Left cardiac atrium (tissue), 4 donors: Measurements from ENCODE around the gene GATAD2A. TPM values are rescaled to one million over a fixed set of nuclear protein-coding genes. Genes with fewer than 3 reads are reported as not detected.
"Not testable (repeated sequence)": the region's sequence is repeated elsewhere in the genome, so short reads cannot be mapped to it uniquely, and the experiment has no call there.

ENCODE experiments used
- ATAC-seq, 2 donors: fragments of 200-7000 bp; cut with Tn5 transposase; one replicate each; pipeline ENCODE4 v1.9.1; 2020; ENCODE audit warnings: mild to moderate bottlenecking in 2 of 2, moderate library complexity in 2 of 2
- DNase-seq: peaks from one replicate; pipeline ENCODE4 v3.0.0-alpha.2; 2020
- intact Hi-C, 2 donors: fragments of 100-400 bp; cut with DNase I; formaldehyde crosslinking; loops; one replicate each; pipeline versions ENCODE4 v1.14.1 to v1.15.1; 2022 to 2023
- long read RNA-seq: library from polyadenylated mRNA; unstranded; transcript quantifications from one replicate; pipeline ENCODE4 v2.0.0, GENCODE V29; 2021
- total RNA-seq, 2 donors: library from RNA; stranded (reverse); fragmentation: NEBNext Ultra II Directional; extraction: Animal tissue kit (Norgen Biotek cat#: 25700); gene quantifications; one replicate each; pipeline ENCODE4 v1.2.1, GENCODE V29; 2021
- donor health status: DM: no; HTN: yes; CAD: no.
- donor health status: DM: no; HTN: yes; CAD: no; lungs with severe emphysema.
- donor health status: DM: yes; HTN: yes; CAD: no.
- donor health status: Dilated cardiomyopathy.

Gene GATAD2A, protein sequence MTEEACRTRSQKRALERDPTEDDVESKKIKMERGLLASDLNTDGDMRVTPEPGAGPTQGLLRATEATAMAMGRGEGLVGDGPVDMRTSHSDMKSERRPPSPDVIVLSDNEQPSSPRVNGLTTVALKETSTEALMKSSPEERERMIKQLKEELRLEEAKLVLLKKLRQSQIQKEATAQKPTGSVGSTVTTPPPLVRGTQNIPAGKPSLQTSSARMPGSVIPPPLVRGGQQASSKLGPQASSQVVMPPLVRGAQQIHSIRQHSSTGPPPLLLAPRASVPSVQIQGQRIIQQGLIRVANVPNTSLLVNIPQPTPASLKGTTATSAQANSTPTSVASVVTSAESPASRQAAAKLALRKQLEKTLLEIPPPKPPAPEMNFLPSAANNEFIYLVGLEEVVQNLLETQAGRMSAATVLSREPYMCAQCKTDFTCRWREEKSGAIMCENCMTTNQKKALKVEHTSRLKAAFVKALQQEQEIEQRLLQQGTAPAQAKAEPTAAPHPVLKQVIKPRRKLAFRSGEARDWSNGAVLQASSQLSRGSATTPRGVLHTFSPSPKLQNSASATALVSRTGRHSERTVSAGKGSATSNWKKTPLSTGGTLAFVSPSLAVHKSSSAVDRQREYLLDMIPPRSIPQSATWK
- total RNA-seq: 10 to 100 TPM; 34.2 to 62.3 TPM
- long read RNA-seq, partial matches to known transcripts: 17 of 19 reads
- long read RNA-seq, other reads (novel, unspliced or antisense): 2 of 19 reads

DNA sequence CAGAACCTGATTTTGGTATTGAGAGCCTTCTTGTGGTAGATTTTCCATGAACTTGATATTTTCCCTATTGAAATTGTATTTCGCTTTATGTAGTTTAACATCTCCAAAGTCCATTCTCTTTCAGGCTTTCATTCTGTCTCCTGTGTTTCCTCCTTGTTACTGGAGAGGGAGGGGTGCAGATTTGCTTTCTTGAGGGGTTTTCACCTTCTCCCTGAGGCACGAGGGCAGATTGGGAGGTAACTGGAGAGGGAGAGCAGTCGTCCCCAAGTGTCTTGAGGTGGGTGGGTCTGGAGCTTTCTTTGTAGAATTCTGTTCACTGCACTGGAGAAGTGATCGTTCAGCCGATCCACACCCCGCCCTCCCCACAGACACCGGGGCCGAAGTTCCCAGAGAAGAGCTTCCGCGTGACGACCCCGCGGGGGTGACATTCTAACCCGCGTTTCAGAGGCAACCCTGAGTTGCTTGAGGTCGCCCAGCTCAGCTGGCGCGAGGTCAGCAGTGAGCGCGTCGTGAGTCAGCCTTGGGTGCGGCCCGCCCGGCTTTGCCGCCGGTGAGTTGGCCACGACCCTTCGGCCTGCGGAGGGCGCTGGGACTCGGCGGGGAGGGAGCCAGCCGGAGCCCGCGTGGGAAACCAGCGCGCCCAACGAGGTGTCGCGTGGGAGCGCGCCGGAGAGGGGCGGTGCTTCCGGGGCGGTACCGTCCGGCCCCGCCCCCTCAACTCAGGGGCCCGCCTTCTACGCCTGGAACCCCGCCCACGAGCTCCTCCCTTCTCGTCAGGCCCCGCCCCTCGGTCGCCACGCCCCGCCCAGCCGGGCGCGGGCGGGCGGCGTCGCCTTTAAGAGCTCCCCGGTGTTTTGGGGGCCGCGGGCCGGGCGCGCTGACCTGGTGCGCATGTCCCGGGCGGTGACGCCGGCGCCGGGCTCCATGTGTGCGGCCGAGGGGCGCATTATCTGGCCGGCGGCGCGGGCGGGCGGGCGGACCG, at the start of gene GATAD2A:
Gene GATAD2A, plus strand, starts transcription at position 797 of the 982 bp plus-strand sequence. CDS start 59,671 bp downstream, outside the sequence.
- intact Hi-C loops: no loop called here
- ATAC-seq (peak; percentile 95 to 96), DNase-seq (peak; percentile 96)

DNA sequence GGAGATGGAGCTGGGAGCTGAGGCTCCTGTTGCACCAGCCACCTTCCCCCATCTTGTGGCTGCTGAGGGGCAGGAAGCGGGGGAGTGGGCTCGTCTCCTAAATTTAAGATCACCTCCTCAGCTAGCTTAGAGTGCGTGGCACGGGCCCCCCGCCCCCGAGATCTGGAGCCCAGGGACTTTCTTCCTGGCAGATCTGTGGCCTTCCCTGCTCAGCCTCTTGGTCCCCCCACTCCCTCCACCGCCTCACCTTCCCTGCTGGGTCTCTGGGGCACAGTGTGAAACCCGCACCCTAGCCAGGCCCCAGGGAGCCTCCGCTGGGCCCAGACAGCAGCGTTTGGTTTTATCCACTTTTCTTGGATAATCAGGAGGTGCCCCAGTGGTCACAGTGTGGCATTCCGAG, 49.0 kb upstream of the GATAD2A start:
- intact Hi-C loops: no loop called here

DNA sequence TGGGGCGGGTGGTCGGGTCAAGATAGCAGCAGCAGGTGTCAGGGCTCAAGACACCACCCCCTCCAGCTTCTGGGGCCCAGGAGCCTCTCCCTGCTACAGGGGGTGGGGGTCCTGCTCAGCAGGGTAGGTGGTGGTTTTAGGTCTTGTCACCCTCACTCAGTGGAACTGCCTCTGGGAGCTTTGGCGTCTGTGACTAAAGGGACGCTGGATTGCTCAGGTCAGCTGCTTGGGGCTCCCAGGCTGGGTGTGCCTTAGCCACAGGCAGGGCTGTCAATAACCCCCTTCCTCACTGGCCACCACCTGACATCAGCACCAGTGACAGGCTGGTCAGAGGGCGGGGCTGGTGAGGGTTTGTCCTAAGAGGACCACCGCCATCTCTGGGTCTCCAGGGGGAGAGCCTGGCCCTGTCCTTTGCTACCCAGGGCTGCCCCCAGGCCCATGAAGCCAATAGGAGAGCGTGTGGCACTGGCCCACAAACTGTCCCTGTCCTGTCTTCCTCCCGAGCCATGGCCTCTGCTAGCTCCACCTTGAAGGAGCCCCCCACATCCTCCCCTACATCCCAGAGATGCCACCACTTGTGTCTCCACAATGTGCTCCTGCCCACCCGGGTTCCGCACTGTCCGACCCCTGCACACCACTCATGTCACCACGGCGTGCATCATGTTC, 48.4 kb upstream of the GATAD2A start:
- DNase-seq (no peak), ATAC-seq (no peak)
- intact Hi-C loops: no loop called here

More for the DNA sequence above, 49.0 kb upstream of the GATAD2A start:
- DNase-seq (no peak), ATAC-seq (no peak)

DNA sequence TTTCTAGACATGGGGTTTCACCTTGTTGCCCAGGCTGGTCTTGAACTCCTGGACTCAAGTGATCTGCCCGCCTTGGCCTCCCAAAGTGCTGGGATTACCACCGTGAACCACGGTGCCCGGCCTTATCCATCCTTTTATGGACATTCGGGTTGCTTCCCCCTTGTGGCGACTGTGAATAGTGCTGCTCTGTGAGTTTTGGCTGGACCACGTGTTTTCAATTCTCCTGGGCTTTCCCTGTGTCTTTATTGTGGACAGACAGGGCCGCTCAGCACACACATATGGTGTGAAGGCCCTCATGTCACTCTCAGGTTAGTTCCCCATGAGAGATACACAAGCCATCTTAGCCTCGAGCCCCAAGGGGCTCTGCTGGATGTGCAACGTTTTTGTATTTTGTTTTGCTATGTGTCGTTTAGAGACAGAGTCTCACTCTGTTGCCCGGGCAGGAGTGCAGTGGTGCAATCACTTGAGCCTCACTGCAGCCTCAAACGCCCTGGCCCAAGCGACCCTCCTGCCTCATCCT, 44.3 kb upstream of the GATAD2A start:
- intact Hi-C loops: no loop called here
- DNase-seq (peak; percentile 80), ATAC-seq (peak; percentile 75 to 76)

DNA sequence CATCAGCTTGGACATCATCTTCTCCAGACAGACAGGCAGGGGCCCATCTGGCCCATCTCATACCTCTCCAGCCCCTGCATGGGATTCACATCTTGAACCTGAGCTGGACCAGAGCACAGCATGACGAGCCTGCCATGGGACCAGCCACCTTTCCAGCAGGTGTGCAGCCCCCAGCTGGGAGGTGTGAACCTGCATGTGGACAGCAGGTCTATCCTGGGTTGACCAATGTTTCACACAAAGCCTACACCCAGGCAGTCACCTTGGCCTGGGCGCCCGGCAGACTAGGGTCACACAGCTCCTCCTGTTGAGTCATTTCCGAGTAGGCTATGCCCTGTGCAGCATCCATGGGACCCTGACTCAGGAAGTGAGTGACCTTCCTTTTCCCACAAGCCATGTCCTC, 43.4 kb upstream of the GATAD2A start:
- ATAC-seq (no peak), DNase-seq (no peak)
- intact Hi-C loops: no loop called here

DNA sequence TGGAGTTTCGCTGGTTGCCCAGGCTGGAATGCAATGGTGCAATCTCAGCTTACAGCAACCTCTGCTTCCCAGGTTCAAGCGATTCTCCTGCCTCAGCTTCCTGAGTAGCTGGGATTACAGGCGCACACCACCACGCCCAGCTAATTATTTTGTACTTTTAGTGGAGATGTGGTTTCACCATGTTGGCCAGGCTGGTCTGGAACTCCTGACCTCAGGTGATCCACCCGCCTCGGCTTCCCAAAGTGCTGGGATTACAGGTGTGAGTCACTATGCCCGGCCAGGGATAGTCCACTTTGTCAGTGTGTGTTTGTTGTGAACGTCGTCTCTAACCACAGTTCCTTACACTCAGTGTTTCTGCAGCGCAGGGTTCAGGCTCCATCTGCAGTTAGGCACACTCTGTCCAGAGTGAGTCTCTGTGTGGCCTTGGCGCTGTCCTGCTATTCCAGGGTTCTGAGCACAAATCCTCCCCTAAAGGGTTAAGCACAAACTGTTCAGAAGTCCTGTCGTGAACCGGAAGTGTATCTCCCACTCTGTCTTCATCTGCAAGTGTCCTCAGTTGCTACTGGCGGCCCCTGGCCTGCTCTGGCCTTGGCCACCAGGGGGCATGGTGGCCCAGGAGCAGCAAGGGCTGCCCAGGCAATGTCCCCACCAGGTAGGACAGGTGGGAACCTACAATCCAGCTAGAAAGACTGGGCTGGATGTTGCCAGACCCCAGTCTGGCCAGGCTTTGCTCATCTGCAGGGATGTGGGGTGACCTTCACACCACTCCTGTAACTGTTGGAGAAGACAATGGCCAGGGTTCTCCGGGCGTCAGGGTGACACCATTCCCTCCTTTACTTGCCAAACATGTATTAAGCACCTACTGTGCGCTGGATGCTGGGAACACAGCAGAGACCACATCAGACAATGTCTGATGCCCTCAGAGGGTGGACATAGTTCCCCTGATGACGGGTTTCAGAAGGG, 38.8 kb upstream of the GATAD2A start:
- ATAC-seq (peak; percentile 81 to 82), DNase-seq (peak; percentile 64)
- intact Hi-C loops: loop anchor here (2.0 to 5.0 kb wide), 2 partner anchors 124 to 126 kb away; no protein-coding TSS in a partner anchor

DNA sequence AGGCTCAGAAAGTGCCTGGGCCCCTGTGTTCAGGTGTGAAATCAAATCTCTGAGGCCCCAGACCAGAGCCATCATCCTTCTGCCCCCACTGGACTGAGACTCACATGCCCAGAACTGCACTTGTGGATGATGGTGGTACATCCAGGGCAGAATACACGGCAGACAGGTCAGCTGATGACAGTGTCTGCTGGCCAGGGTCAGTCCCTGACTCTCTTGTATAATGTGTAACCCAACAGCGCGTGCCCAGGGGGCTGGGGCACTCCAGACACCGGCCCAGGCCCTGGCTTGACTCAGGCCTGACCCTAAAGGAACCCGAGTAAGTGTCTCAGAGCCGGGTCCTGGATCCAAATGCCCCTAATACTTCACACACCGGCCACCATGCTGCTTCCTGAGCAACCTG, 37.4 kb upstream of the GATAD2A start:
- DNase-seq (no peak), ATAC-seq (no peak)
- intact Hi-C loops: loop anchor here in 1 of 2 donors (5.0 kb wide), 1 partner anchor 124 kb away; no protein-coding TSS in a partner anchor

DNA sequence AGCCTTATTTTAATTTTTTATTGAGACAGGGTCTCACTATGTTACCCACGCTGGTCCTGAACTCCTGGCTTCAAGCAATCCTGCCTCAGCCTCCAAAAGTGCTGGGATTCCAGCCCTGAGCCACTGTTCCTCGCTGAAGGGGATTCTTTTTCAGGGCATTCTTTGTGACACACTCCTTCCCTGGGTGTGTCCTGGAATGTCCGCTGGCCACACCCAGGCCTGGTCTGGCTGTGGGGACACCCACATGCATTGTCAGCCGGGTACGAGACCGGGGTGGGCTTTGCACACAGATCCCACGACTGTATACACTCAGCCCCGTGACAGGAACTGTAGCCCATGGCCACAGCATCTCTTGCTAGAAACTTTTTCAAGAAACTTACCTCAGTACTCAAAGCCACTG, 34.4 kb upstream of the GATAD2A start:
- intact Hi-C loops: no loop called here
- ATAC-seq: no peak
- no peak for DNase-seq

DNA sequence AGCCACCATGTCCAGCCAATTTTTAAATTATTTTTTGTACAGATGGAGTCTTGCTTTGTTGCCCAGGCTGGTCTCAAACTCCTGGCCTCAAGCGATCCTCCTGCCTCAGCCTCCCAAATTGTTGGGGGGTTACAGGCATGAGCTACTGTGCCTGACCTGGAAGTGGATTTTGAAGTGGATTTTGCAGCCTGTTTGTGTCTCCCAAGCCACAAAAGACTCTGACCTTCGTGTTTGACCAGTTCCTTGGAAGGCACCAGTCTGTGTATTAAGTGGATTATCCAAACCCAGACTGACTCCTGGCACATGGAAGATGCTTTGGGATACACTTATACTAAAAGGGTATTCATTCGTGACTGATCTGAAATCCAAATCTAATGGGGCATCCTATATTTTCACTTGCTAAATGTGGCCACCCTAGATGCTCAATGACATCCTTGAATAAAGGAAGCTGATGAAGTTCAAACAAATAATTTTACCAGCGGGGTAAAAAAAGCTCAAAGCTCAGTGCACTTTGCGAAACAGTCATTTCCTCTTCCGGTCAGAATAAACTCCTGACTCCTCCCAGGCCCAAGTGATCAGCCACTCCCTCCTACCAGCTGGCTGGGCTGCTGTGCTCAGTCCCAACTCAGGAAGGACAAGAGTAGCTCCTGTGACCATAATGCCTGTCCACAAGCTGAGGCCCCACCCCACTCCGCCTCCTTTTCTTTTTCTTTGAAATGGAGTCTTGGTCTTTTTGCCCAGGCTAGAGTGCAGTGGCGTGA, 32.6 kb upstream of the GATAD2A start:
- intact Hi-C loops: no loop called here
- peak; percentile 92 to 93 for ATAC-seq
- DNase-seq: peak; percentile 75

DNA sequence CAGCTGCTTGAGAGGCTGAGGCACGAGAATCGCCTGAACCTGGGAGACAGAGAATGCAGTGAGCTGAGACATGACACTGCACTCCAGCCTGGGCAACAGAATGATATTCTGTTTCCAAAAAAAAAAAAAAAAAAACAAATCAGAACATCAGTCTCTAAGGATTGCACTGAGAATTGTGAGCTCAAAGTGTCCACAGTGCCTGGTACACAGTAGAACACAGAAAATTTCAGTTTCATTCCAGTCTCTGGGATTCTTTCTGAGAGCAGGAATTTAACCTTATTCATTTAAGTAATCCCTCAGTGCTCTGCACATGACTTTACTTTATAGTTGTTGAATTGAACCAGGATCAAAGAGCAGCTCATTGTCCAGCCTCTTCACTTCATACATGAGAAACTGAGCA, 25.9 kb upstream of the GATAD2A start:
- intact Hi-C loops: no loop called here
- ATAC-seq (no peak), DNase-seq (no peak)

DNA sequence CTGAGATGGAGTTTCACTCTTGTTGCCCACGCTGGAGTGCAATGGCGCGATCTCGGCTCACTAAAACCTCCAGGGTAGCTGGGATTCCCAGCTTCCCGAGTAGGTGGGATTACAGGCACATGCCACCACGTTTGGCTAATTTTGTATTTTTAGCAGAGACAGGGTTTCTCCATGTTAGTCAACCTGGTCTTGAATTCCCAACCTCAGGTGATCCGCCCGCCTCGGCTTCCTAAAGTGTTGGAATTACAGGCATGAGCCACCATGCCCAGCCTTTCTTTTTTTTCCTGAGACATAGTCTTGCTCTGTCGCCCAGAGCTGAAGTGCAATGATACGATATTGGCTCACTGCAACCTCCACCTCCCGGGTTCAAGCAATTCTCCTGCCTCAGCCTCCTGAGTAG, 25.2 kb upstream of the GATAD2A start:
- DNase-seq, ATAC-seq, intact Hi-C loops: not testable (repeated sequence)

DNA sequence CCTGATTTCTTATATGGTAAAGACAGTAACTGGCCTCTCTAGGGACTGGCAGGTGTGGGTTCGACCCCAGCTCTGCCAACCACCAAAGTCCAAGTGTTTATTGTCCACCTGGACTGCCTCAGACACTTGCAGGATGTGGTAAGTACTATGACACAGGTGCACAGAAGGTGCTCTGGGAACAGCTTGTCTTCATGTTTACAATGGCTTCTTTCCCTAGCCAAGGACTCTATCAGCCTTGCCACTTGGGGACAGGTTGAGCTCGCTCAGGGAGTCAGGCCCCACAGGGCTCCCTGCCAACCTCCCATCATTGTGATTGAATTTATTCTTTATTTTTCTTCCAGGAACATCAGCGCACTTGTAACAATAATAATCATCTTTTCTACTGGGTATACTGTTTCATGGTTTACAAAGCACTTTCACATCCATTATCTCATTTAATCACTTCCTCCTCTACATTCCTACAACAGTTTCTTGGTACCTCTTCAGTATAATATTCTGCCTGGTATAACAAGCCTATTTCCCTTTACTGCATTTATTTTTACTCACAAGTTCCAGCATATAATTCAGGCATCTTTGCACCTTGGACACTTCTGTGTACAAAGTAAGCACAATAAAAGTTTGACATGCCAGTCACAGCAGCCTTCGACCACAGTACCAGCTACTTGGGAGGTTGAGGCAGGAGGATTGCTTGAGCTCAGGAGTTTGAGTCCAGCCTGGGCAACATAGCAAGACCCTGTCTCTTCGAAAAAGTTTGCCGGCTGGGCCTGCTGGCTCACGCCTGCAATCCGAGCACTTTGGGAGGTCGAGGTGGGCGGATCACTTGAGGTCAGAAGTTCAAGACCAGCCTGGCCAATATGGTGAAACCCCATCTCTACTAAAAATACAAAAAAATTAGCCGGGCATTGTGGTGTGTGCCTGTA, 24.2 kb upstream of the GATAD2A start:
- ATAC-seq (no peak), DNase-seq (no peak)
- intact Hi-C loops: no loop called here

DNA sequence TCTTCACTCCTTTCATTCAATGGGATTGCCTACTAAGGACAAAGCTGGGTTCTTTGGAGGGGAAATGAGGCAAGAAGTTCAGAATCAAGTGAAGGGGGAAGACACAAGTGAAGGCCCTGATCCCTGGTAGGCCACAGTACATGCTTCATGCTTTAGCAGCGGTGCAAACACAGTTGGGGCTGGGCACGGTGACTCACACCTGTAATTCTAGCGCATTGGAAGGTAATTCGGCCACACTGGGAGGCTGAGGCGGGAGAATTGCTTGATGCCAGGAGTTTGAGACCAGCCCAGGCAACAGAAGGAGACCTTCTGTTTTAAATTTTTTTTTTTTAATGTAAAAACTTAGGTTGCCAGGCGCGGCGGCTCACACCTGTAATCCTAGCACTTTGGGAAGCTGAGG, 23.4 kb upstream of the GATAD2A start:
- DNase-seq (no peak), ATAC-seq (no peak)
- intact Hi-C loops: no loop called here

DNA sequence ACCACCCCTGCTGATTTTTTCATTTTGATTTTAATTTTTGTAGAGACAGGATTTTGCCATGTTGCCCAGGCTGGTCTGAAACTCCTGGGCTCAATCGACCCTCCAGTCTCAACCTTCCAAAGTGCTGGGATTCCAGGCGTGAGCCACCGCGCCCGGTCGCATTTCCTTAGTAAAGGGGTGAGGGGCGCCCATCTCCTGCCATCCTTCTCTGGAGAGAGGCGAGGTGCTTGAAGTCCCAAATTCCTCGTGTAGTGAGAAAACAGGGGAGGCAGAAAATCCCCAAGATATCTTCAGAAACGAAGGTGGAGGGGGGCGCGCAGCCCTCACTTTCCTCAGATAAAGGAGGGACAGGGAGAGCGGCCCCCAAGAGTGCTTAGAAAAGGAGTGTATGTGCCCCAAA, 21.0 kb upstream of the GATAD2A start:
- intact Hi-C loops: no loop called here
- no peak for ATAC-seq
- peak; percentile 19 for DNase-seq

DNA sequence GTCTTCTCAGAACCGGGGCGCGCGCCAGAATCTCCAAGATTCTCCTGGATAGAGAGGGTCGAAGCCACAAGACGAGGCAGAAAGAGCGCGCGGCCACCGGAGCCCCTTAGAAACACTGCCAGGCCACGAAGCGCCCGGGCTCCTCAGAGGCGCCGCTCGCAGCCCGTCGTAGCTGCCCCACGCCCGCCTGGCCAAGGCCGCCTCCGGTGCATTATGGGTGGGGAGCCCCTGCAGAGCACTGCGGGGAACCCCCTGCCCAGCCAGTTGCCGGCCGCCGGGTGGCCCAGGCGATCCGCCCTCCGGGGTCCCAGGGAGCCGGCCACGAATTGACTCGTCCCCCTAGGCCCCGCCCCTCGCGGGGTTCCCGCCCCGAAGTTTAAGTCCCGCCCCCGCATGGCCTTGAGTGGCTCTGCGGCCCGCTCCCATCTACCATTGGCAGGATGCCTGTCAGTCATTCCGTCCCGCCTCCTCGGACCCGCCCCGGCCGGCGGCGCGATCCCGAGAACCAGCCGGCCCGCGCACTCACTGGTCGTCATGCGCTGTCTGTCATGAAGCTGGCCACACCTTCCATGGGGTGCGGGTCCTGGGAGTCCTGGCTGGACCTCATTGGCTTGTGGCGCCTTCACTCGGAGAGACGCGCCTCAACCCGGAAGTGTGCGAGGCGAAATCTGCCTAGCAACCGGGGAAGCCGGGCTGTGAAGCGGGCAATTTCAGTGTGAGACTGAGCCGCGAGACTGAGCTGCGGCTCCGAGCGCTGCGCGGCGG, 20.2 kb upstream of the GATAD2A start:
- intact Hi-C loops: no loop called here
- DNase-seq: peak; percentile 100
- peak; percentile 98 to 99 for ATAC-seq
